ENCODE measurements around the gene LHX3.

LHX3 gene

DNA sequence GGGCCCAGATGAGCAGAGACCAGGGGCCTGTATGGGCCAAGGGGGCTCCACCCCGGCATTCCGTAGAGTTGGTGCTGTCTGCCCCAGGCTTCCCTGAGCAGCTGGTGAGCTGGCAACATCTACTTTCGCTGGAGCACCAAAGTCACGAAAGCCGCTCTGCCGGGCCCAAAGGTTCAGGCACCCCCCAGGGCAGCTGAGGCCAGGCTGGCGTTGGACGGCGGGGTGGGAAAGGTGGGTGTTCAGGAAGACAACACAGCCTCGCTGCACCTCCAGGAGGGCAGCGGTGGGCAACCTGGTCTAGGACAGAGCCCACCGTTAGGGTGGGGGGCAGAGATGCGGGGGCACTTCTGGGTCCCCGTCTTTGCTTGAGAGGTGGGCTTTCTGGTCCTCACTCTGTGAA, 56.2 kb downstream of the LHX3 start:
- TF ChIP-seq, protein P1, sequence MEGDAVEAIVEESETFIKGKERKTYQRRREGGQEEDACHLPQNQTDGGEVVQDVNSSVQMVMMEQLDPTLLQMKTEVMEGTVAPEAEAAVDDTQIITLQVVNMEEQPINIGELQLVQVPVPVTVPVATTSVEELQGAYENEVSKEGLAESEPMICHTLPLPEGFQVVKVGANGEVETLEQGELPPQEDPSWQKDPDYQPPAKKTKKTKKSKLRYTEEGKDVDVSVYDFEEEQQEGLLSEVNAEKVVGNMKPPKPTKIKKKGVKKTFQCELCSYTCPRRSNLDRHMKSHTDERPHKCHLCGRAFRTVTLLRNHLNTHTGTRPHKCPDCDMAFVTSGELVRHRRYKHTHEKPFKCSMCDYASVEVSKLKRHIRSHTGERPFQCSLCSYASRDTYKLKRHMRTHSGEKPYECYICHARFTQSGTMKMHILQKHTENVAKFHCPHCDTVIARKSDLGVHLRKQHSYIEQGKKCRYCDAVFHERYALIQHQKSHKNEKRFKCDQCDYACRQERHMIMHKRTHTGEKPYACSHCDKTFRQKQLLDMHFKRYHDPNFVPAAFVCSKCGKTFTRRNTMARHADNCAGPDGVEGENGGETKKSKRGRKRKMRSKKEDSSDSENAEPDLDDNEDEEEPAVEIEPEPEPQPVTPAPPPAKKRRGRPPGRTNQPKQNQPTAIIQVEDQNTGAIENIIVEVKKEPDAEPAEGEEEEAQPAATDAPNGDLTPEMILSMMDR (IDR thresholded peaks at IDR 0.05; ENCODE audit: low read depth, low read length): no peak
- H3K4me3 ChIP-seq (ENCODE audit: low read depth, low read length): no peak overlapping the region

DNA sequence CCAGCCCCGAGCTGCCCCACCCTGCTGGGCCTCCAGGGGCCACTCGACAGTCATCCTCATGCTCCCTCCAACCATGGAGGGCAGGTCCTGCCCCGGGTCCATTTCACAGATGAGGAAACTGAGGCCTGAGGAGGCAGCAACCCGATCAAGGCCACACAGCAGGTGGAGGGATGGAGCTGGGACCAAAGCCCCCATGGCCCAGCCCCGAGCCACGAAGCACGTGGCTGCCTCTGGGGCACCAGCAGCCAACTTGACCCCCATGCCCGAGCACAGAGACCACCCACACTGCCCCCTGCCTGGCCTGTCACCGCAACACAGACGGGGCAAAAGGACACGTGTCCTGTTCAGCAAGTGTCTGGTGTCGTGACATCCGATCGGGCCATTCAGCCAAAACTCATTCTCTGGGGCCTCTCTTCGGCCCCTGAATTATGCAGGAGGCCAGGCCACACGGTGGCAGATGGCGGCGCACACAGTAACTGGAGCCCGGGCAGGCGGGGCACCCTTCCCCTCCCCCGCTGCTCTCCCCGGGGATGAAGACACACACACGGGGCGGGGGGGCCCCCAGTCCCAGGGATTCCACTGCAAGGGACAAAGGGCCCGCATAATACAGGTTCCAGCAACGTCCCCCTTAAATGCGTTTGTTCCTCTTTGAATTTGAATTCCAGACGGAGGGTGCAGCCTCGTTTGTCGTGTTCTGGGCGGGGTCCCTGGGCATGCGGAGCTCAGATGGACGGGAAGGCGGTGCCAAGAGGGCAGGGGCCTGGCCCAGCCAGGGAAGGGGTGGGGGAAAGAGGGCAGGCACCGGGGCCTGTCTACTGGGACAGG, 56.8 kb downstream of the LHX3 start:
- TF ChIP-seq, protein P1 (IDR thresholded peaks at IDR 0.05; ENCODE audit: low read depth, low read length): no peak
- H3K4me3 ChIP-seq (ENCODE audit: low read depth, low read length): no peak overlapping the region

DNA sequence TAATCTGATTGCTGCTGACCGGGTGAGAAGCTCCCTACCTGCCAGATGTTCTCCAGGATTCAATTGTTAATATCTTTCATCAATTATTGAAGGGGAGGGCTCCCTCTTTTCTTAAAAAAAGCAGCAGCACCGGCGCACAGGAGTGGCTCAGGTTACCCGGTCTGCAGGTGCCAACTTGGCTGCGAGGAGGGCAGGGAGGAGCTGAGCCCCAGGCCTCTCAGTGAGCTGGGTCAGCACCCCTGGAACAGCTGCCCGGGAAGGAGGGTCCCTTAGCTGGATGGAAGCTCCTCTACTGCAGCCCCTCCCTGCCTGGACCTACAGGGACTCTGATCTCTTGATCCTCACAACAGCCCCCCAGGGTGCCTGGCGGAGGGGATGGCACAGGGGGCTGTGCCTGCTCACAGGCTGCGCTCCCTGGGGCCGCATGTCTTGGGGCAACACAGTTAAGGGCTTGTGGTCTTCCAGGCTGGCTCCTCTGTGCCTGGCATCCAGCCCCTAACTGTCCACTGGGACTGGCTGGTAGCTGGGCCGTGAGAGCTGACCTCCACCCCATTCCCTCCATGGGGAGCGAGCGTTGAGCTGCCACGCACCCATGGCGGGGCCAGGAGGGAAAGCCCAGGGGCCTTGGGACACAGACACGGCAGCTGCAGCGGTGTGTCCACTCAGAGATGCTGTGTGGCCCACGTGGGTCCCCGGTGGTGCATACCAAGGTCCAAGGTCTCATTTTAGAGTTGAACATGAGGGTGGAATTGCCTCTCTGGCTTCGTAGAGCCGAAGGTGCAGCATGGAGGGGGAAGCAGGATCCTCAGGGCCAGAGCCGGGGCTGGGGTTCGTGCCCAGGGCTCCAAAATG, 57.7 kb downstream of the LHX3 start:
- H3K4me3 ChIP-seq (ENCODE audit: low read depth, low read length): no peak overlapping the region

More for the DNA sequence above, 57.7 kb downstream of the LHX3 start:
- TF ChIP-seq, protein P1 (IDR thresholded peaks at IDR 0.05; ENCODE audit: low read depth, low read length): no peak

Data from WI38 (cell line).